NCI-H1694 (cell line): ENCODE results near the gene MERTK.
"Not testable (repeated sequence)": the region's sequence is repeated elsewhere in the genome, so short reads cannot be mapped to it uniquely, and the experiment has no call there.

Experiments
- DNase-seq: peaks from one replicate; lab custom pipeline; 2025; lab: John Stamatoyannopoulos, UW

Gene MERTK

DNA sequence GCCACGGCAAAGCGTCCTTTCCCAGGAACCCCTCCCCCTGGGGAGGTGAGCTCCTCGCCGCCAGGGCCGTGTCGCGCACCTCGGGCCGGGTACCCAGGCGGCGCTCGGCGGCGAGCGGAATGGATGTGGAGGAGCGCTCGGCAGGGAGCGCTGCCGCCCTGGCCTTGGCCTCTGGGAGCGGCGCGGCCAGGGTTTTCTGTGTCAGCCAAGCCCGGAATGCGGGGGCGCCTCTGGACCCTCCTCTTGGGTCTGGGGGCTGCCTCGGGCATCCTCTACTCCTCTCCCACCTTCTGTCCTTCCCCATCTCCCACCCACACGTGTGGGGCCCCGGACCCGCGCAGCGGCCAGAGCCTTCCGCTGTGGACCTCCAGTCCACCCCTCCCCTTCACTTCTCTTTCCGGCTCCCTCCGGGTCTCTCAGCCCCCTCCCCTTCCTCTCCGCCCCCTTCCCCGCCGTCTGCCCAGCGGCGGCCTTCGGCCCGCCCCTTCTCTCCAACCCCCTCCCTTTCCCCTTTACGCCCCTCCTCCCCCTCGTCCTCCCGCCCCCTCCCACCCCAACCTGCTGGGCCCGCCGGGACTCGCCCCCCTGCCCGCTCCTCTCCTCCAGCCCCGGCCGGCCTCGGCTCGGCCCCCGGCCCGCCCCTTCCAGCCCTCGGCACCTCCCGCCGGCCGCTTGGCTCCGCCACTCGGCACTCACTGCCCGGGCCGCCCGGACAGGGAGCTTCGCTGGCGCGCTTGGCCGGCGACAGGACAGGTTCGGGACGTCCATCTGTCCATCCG lies at the start of gene MERTK:
TSS of gene MERTK (plus strand) at position 684 of the 779 bp plus-strand sequence. CDS start 129 bp downstream, outside the sequence.
- peak; percentile 72 for DNase-seq

DNA sequence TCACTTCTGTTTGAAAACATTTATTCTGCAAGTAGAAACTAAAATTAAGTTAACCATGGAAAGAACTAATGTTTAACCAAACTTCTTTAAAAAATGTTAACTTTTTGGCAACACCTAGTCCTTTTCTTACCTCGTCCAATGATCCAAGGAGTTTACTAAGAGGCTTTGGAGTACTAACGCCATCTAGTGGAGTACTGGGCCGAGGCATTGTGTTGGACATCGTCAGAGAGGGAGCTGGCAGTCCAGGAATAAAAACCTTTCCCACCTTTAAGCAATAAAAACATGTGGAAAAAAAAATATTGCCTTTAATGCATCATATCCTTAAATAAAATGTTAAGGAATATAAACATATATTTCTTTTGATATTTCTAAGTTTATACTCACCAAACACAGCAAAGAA lies 47.8 kb upstream of the MERTK start:
- peak; percentile 12 for DNase-seq

DNA sequence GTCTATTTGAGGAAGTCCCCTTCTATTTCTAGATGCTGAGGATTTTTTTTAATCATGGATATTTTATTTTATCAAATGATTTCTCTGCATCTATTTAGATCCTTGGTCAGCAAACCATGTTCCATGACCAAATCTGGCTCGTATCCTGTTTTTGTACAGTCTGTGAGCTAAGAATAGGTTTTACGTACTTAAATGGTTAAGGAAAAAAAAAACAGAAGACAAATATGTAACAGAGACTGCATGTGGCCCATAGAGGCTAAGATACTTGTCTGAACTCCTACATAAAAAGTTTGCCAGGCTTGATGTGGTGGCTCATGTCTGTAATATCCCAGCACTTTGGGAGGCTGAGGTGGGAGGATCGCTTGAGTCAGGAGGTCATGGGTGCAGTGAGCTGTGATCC lies 45.9 kb upstream of the MERTK start:
- DNase-seq, result not testable (repeated sequence)

GRCh38 chr2:111860005-111860404 lies 38.4 kb upstream of the MERTK start:
- not testable (repeated sequence) for DNase-seq

DNA sequence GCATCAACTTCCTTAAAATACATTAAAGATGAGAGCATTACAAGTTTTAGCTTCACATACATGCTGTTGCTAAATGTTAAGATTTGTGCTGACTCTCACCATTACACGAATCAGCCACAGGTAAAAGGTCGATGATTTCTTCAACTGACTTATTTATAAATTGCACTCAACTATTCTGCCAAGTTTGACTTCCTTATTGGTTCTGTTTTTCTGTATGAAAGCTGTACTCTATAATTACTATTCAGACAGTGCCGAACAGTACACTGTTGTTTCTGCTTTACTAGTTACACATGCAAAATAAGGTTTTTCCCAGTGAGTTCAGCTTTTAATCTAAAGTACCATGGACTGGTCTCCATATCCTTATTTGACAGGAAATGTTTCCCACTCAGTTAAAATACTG lies 33.3 kb upstream of the MERTK start:
- not testable (repeated sequence) for DNase-seq

DNA sequence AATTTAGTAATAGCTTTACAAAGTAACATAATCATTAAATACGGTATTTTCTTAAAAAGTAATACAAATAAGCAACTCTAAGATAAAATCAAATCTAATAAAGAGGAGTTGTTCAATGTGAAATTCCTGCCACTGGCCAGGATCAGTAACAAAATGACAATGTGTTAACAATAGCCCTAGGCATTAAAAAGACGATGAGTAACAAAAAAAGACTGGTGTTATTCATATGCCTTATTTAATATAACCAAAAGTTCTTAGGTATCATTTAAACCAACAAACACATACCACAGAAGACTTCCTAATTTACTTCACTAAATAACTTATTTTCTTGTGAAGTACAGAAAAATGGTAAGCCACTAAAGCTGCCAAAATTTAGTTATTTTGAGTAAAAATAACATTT lies 25.6 kb upstream of the MERTK start:
- not testable (repeated sequence) for DNase-seq

DNA sequence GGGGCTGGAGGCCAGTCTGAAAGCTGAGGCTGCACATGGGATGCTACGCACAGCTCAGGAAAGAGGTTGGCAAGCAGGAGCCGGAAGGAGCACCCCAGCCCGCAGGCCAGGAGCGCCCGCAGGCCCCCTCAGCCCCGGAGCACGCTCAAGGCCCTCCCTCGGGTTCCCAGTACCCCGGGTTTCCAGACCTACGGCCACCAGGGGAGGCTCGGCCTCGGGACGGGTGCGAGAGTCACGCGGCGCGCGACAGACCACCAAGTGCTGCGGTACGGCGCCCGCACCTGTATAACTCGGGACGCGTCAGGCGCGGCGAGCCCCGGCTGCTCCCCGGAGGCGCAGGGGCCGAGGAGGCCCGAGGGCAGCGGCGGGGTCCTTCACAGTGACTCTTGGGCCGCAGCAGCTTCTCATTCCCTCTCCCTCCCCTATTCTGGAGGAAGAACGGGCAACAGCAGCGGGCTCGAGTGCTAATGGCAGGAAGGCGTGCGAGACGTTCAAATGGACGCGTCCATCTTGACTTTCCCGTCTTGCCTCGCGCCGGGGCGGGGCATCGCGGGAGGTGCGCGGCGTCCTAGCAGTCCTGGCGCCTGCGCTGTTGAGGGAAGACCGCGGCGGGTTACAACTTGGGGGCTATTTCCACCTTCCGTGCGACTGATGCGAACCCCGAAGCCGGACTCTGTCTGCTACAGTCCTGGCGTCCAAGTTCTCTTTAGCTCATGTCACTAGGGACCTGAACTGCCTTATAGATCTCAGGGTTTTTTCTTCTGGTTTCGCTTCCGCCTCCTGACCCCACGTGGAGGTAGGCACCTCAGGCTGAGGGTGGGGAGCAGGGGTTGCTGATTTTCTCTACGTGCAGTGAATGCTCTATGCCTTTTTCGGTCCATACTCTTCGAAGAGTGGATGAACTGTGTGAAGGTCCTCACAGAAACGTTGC lies 14.5 kb upstream of the MERTK start, which contains the start of gene ANAPC1:
TSS of gene ANAPC1 (minus strand) at position 533 of the 931 bp plus-strand sequence. CDS start 3,368 bp downstream, outside the sequence.
- DNase-seq, result peak; percentile 73

- no peak for DNase-seq
Measured at GRCh38 chr2:111884592-111884964, 13.8 kb upstream of the MERTK start.

GRCh38 chr2:111896024-111896423 lies 2.4 kb upstream of the MERTK start:
- no peak for DNase-seq

GRCh38 chr2:111896576-111896975 lies 1.8 kb upstream of the MERTK start:
- DNase-seq, result peak; percentile 29

DNA sequence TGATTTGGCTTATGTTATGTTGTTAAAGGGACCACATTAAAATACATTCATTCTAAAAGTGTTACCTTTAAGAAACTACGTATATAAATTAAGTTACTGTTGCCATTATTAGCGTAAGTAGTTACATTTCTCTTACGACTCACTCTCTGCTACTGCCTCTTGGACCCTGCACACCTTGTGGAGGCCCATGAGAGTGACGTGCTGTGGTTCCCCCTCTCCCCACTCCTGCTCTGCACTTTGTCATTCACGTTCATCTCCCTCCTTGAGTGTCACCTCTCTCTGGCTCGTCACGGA lies 830 bp upstream of the MERTK start:
- no peak for DNase-seq

- DNase-seq, result no peak
Measured at GRCh38 chr2:111898703-111899514, 502 bp downstream of the MERTK start.

DNA sequence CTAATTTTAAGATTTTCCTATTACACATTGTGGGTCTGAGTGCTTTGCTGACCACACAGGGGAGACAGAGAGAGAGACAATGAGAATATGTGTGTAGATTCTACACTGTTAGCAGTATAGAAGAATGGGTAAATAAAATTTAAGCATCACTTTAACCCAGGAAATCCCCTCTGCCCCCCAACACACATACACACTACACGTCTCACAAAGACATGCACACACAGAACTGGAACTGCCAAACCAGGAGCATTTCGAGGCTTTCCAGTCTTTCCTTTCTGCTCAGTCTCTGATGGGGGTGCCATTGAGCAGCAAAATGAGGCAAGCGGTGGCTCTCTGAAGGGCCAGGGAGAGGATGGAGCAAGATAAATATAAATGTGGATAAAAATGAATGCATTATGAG lies 2.5 kb downstream of the MERTK start:
- peak; percentile 26 for DNase-seq

GRCh38 chr2:111903516-111903915 lies 5.1 kb downstream of the MERTK start:
- no peak for DNase-seq

DNA sequence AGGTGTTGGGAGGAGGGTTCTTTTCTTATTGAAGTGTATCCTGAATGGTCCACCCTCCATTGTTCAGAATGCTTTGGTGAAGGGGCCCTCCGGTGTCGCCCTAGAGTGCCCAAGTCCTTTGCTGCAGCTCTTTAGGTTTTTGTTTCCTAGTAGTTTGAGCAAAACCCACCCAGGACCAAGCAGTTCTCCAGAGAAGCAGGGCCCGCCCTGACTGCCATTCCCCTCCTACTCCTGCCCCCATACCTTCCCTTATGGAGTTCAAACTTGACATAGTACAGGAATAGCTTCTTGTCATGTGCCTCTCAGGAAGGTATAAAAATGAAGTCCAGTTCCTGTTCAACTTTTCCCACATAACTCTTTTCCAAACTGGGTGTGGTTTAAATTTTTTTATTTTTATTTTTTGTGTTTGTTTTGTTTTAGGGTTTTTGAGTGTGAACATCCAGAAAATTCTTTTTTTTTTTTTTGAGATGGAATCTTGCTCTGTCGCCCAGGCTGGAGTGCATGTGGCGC lies 5.6 kb downstream of the MERTK start:
- DNase-seq, result no peak

GRCh38 chr2:111904726-111905474 lies 6.5 kb downstream of the MERTK start:
- DNase-seq, result no peak

GRCh38 chr2:111905475-111905869 lies 7.1 kb downstream of the MERTK start:
- DNase-seq, result not testable (repeated sequence)

DNA sequence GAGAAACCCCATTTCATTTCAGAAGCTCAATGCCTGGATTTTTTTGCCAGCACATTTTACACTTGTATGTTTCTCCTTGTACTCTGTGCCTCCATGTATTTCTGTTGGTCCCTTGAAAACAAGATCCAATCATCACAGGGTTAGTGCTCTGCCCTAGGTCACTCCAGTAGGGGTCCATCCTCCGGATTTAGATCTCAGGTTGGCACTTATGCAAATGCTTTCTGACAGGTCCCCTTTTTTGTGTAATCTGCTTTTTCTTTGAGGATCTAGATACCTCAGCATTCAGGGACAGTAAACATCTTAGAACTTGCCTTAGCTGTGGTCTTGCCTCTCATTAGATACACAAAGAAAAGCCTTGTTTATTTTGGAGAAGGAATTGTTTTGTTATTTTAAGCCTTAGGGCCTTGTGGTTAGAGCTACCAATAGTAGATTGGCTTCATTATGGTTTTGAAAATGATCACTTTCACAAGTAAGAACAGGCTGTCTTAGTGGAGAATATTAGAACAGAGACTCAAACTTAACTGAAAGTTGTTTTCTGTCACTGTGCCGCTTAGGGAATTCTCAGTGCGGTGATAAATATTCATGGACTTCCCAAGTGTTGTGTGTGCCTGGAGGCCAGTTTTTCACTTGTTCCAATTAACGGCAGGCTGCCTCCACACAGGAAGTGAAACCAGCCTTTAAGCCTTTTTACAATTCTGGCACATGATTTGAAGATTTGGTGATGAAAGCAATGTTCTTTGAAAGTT lies 7.8 kb downstream of the MERTK start:
- DNase-seq, result no peak

DNA sequence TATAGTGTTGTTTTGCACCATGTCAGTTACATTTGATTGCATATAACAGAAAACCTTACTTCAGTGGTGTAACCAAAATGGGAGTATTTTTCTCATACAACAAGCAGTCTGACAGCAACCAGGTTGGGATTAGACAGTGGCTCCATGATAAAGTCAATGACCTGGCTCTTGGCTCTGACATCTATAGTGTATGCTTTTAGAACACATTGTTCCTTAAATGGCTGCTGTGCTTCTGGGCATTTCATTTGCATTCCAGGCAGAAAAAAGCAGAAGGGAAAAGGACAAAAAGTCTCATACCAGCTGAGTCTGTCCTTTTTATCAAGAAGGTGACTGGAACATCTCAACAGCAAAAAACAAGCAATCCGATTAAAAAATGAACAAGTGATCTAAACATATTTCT lies 10.2 kb downstream of the MERTK start:
- no peak for DNase-seq

- DNase-seq, result no peak
Measured at GRCh38 chr2:111909079-111909478, 10.7 kb downstream of the MERTK start.
